T-helper 1 cell (primary cell): ENCODE measurements around the gene RAC2.
"Not testable (repeated sequence)": the region's sequence is repeated elsewhere in the genome, so short reads cannot be mapped to it uniquely, and the experiment has no call there.

Experiments used
- DNase-seq, 5 donors: peaks; one replicate each; pipeline ENCODE4 v3.0.0-alpha.2; 2012 to 2020

RAC2 gene

GRCh38 chr22:37233371-37233750, 10.7 kb downstream of the RAC2 start:
- DNase-seq, result not testable (repeated sequence)

DNA sequence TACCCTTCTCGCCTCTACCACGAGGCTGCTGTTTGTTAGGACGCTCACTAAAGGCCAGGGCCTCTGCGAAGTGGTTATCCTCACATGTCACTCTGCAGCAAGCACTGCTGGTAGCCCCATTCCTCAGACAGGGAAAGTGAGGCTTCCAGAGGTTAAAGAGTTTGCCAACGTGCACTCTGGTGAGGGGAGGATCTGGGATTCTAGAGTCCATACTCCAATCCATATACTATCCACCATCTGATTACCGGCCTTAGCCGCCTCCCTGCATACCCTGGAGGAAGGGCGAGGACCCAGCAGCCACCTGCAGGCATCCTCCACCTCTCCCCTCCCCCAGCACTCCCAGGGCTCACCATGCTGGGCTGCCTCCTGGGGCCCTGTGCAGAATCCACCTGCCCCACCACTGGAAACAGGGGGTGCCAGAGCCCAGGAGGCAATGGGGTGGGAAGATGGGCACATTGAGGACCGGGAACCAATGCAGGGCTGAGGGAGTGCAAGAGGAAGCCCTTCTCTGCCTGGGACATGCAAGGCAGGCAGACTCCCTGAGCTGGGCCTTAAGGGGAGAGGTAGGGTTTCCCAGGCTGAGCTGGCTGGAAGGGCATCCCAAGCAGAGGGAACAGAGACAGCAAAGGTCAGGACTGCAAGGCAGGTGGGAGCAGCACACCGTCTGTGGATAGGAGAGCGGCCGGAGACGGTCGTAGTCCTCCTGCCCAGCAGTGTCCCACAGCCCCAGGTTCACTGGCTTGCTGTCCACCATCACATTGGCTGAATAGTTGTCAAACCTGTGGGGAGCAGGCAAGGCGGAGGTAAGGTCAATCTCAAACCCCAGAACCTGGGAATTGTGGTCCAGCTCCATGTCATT, 11.7 kb downstream of the RAC2 start:
- no peak for DNase-seq

- DNase-seq, result peak in 2 of 5 donors; percentile 40 to 47
Observed at GRCh38 chr22:37231406-37232139, 12.5 kb downstream of the RAC2 start.

GRCh38 chr22:37230673-37231405, 13.2 kb downstream of the RAC2 start:
- DNase-seq, result peak in 3 of 5 donors; percentile 41 to 89 (median 45)

- DNase-seq, result peak; percentile 83 to 92 (median 89)
Observed at GRCh38 chr22:37229805-37230672, 14.0 kb downstream of the RAC2 start.

- DNase-seq, result peak in 1 of 5 donors; percentile 81
Observed at GRCh38 chr22:37229012-37229804, 14.9 kb downstream of the RAC2 start.

DNA sequence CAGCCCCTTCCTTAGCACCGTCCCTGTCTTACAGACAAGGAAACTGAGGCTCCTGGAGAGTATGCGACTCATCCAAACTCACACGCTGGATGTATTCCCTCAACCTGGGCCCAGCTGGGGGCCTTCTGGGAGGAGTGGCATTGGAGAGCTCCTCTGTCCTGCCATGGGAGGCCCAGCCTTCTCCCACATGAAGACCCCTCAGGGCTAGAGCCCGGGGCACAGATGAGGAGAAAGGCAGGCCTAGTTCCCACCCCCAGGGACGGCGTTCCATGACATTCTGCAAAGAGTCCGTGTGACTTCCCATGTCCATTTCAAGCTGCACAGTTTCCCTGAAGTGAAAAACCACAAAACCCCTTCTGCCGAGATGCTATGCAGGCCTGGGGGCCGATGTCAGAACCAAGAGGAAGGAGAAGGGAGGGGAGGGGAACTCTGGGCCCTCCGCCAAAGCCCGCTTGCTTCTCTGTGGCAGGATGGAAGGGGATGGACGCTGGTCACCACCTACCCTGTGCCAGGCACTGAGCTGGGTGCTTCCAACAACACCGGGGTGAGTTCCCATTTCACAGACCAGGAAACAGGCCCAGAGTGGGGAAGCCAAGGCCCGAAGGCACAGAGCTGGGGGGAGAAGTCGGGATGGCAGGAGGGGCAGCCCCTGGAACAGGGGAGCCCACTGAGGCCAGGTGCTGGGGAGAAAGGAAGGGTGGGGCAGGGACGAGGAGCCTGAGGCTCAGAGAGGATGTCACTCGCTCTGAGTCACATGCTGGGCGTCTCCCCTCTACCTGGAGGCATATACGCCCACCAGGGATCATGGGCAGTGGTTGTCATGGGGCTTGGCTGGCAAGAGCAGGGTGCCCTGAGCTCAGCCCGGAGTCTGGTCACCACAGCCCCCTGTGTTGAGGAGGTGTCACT, 15.7 kb downstream of the RAC2 start:
- DNase-seq, result peak in 2 of 5 donors; percentile 28 to 71

GRCh38 chr22:37226514-37226913, 17.6 kb downstream of the RAC2 start:
- DNase-seq, result no peak

DNA sequence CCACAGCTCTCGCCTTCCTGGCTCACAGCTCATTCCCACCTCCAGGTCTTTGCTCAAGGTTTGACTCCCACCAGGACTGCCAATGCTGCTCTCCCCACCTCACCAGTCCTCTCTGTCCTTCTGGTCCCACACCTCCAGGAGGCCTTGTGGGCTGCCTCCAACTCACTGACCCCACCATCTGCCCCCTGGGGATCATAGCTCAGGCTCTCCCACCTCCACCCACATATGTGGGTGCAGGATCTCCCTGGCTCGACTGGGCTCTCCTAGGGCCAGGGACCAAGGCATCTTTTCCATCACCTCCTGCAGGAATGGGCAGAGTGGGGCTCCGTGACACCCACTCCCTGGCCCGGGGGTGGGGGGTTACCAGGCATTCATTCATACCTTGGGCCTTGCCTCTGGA, 18.0 kb downstream of the RAC2 start:
- DNase-seq, result no peak

- DNase-seq, result peak in 1 of 5 donors; percentile 34
Observed at GRCh38 chr22:37225481-37225880, 18.6 kb downstream of the RAC2 start.

- DNase-seq, result no peak
Observed at GRCh38 chr22:37224757-37225420, 19.2 kb downstream of the RAC2 start.

- DNase-seq, result peak in 1 of 5 donors; percentile 35
Observed at GRCh38 chr22:37223965-37224551, 20.0 kb downstream of the RAC2 start.

DNA sequence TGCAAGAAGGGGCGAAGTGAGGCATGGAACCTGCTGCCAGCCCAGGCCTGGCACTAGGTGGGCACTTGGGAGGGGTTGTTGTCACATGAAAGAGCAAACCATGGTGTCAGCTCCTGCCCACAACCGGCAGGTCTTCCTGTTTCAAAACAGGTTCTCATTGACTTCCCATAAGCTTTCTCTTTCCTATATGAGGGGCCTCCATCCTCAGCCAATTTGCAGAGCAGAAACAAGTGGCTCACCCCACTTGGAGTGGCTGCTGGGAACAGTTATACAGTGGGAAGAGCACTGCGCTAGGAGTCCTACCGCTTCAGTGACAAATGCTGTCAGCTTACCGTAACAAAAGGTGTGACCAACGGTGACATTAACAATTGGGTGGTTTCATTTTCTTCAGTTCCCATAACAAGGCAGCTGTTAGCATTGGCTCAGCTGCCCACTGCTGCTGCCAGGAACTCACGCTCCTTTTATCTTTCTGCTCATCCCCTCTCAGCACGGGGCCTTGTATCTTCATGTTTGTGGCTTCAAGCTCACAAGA, 21.6 kb downstream of the RAC2 start:
- peak in 1 of 5 donors; percentile 92 for DNase-seq

- DNase-seq, result no peak
Observed at GRCh38 chr22:37221424-37222333, 22.4 kb downstream of the RAC2 start.

- peak in 1 of 5 donors; percentile 54 for DNase-seq
Observed at GRCh38 chr22:37220543-37220981, 23.5 kb downstream of the RAC2 start.

DNA sequence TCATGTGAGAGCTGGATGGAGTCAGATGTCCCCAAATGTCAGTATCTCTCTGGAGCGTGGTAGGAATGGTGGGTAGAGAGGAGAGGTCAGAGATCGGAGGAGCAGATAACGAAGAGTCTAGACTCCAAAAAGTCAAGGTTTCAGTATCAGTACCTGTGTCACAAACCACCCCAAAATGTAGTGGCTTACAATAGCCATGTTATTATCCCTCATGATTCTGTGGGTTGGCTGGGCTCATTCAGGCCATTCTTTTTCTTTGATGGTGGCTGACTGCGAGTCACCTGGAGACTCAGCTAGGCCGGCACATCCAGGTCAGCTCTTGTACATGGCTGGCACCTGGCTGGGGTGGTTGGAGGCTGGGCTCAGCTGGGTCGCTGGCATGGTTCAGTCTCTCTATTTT, 24.5 kb downstream of the RAC2 start:
- DNase-seq, result no peak

GRCh38 chr22:37218771-37219411, 25.2 kb downstream of the RAC2 start:
- DNase-seq, result peak; percentile 40 to 80 (median 69)
